ENCODE results near the gene C11orf24. TPM values are rescaled to one million over a fixed set of nuclear protein-coding genes. Genes with fewer than 3 reads are reported as not detected.

C11orf24 gene
- total and polyA plus RNA-seq, 2 donors (not counting 1 experiment from before 2014, with no cell fraction given): 88.6 to 94.2 TPM

GRCh38 chr11:68297052-68297378, 25.2 kb upstream of the C11orf24 start:
- Mint-ChIP-seq H3K27ac (peak overlapping the region; percentile 20), H3K4me3 (peak overlapping the region; percentile 67), H3K27me3 (no peaks in the 10 kb centered on the region), H3K9me3 (ENCODE audit: insufficient read depth) (no peaks in the 10 kb centered on the region), H3K4me1 (peaks cover 41% of the 10 kb centered on the region)
- H2AFZ ChIP-seq (ENCODE audit: insufficient read depth, low read depth, low read length, poor library complexity, severe bottlenecking): peak overlapping the region; percentile 47
- peaks cover 0 to 3% (median 0%) of the 10 kb centered on the region in 3 donors for H3K9me3 ChIP-seq (ENCODE audit: control extremely low read depth in 1 of 3, control insufficient read depth in 2 of 3, insufficient read depth in 1 of 3, low read length in 2 of 3)
- H3K27ac ChIP-seq (ENCODE audit: low read length in 2 of 2): no peak overlapping the region
- no peak for ATAC-seq (ENCODE audit: low read depth)
- POLR2A ChIA-PET: interaction anchor here (0.8 to 3.9 kb wide), 4 partner anchors 24 to 39 kb away, joined by 3 to 44 read pairs (median 10); partner anchors contain the start of gene C11orf24
- peak overlapping the region; percentile 64 for H3K4me2 ChIP-seq (replicated peaks; ENCODE audit: low read depth, low read length, poor library complexity, severe bottlenecking)
- peaks cover 46 to 48% of the 10 kb centered on the region in 2 donors for H3K4me1 ChIP-seq (ENCODE audit: control insufficient read depth in 2 of 2, insufficient read depth in 2 of 2, low read length in 2 of 2)
- no peak overlapping the region for H3K4me3 ChIP-seq (ENCODE audit: control extremely low read depth in 1 of 5, extremely low read depth in 1 of 5, insufficient read depth in 1 of 5, low read depth in 2 of 5, low read length in 4 of 5)
- no peaks in the 10 kb centered on the region for H3K36me3 ChIP-seq (replicated peaks in 1 of 2; ENCODE audit: control extremely low read depth in 1 of 2, control insufficient read depth in 1 of 2, extremely low read depth in 1 of 2, insufficient read depth in 2 of 2, low read length in 1 of 2)
- CTCF ChIA-PET: interaction anchor here (0.6 to 11.4 kb wide), 17 partner anchors 9 to 288 kb away, joined by 3 to 427 read pairs (median 8); partner anchors contain the start of gene C11orf24
- WGBS (ENCODE audit: insufficient coverage): 98% methylated on average over 5 of the region's 6 CpGs
- H3K27me3 ChIP-seq (replicated peaks in 1 of 4; ENCODE audit: control extremely low read depth in 1 of 4, control insufficient read depth in 3 of 4, insufficient read depth in 4 of 4, low read length in 3 of 4): no peaks in the 10 kb centered on the region
- no peak overlapping the region for H3K9ac ChIP-seq (ENCODE audit: low read length)
- TF ChIP-seq CTCF (IDR thresholded peaks at IDR 0.05) (no peak), EZH2 (IDR thresholded peaks at IDR 0.05; ENCODE audit: borderline replicate concordance, insufficient read depth, low read depth, low read length, poor library complexity, severe bottlenecking) (no peak)
- intact Hi-C loops (cut with micrococcal nuclease): loop anchor here (1.0 to 5.0 kb wide), 5 partner anchors 26 to 150 kb away; partner anchors contain the start of gene C11orf24
- no peak for DNase-seq
- H4K20me1 ChIP-seq (ENCODE audit: control insufficient read depth, insufficient read depth, low read length, poor library complexity, severe bottlenecking): no peaks in the 10 kb centered on the region
- peaks cover 6% of the 10 kb centered on the region for H3K79me2 ChIP-seq (ENCODE audit: control insufficient read depth, insufficient read depth, low read length)

- Histone ChIP-seq H3K36me3 (replicated peaks in 1 of 2; ENCODE audit: control extremely low read depth in 1 of 2, control insufficient read depth in 1 of 2, extremely low read depth in 1 of 2, insufficient read depth in 2 of 2, low read length in 1 of 2) (no peaks in the 10 kb centered on the region), H3K27me3 (replicated peaks in 1 of 4; ENCODE audit: control extremely low read depth in 1 of 4, control insufficient read depth in 3 of 4, insufficient read depth in 4 of 4, low read length in 3 of 4) (no peaks in the 10 kb centered on the region), H4K20me1 (ENCODE audit: control insufficient read depth, insufficient read depth, low read length, poor library complexity, severe bottlenecking) (no peaks in the 10 kb centered on the region), H3K79me2 (ENCODE audit: control insufficient read depth, insufficient read depth, low read length) (peaks cover 6% of the 10 kb centered on the region), H3K9ac (ENCODE audit: low read length) (no peak overlapping the region), H3K27ac (ENCODE audit: low read length in 2 of 2) (peak overlapping the region in 1 of 2 donors; percentile 19), H3K9me3 (ENCODE audit: control extremely low read depth in 1 of 3, control insufficient read depth in 2 of 3, insufficient read depth in 1 of 3, low read length in 2 of 3) (peaks cover 0 to 6% (median 0%) of the 10 kb centered on the region in 3 donors), H3K4me2 (replicated peaks; ENCODE audit: low read depth, low read length, poor library complexity, severe bottlenecking) (peak overlapping the region; percentile 64), H3K4me1 (ENCODE audit: control insufficient read depth in 2 of 2, insufficient read depth in 2 of 2, low read length in 2 of 2) (peaks cover 46 to 52% of the 10 kb centered on the region in 2 donors), H3K4me3 (ENCODE audit: control extremely low read depth in 1 of 5, extremely low read depth in 1 of 5, insufficient read depth in 1 of 5, low read depth in 2 of 5, low read length in 4 of 5) (no peak overlapping the region), H2AFZ (ENCODE audit: insufficient read depth, low read depth, low read length, poor library complexity, severe bottlenecking) (peak overlapping the region; percentile 47)
- H3K9me3 Mint-ChIP-seq (ENCODE audit: insufficient read depth): no peaks in the 10 kb centered on the region
- peak overlapping the region; percentile 90 for H3K27ac Mint-ChIP-seq
- ChIA-PET POLR2A (interaction anchor here (0.8 to 3.9 kb wide), 7 partner anchors 14 to 75 kb away, joined by 3 to 44 read pairs (median 6); partner anchors contain the start of gene C11orf24), CTCF (interaction anchor here (0.6 to 11.4 kb wide), 18 partner anchors 9 to 287 kb away, joined by 3 to 427 read pairs (median 6); partner anchors contain the start of gene C11orf24)
- TF ChIP-seq CTCF (IDR thresholded peaks at IDR 0.05) (no peak), EZH2 (IDR thresholded peaks at IDR 0.05; ENCODE audit: borderline replicate concordance, insufficient read depth, low read depth, low read length, poor library complexity, severe bottlenecking) (no peak)
- peaks cover 43% of the 10 kb centered on the region for H3K4me1 Mint-ChIP-seq
- 78% methylated on average over 15 of the region's 15 CpGs for WGBS (ENCODE audit: insufficient coverage)
- no peaks in the 10 kb centered on the region for H3K27me3 Mint-ChIP-seq
- ATAC-seq (ENCODE audit: low read depth): no peak
- intact Hi-C loops (cut with micrococcal nuclease): loop anchor here (1.0 to 5.0 kb wide), 5 partner anchors 25 to 151 kb away; partner anchors contain the start of gene C11orf24
- DNase-seq: no peak
- peak overlapping the region; percentile 67 for H3K4me3 Mint-ChIP-seq
These were observed 24.7 kb upstream of the C11orf24 start for GRCh38 chr11:68296344-68297051.
